Measurements from ENCODE around the gene KATNBL1. TPM values are rescaled to one million over a fixed set of nuclear protein-coding genes. Genes with fewer than 3 reads are reported as not detected.
A peak's percentile ranks its signal among the peaks of the same experiment; 100 is the strongest.

KATNBL1 gene
- total RNA-seq, 4 donors from 2014 or later = 25.7 to 42.8 (median 39.2) TPM

- DNase-seq (ENCODE audit: low spot score in 2 of 2) = no peak
- intact Hi-C loops (cut with DNase I; ENCODE audit: low total_unique reads) = no loop called here
- H3K4me3 ChIP-seq (ENCODE audit: low read depth, poor library complexity, severe bottlenecking) = no peak overlapping the region
- TF ChIP-seq POLR2A (IDR thresholded peaks at IDR 0.05) (no peak), CTCF (IDR thresholded peaks at IDR 0.05) (no peak)
- WGBS, 2 donors = 76 to 82% methylated on average over 6 of the region's 6 CpGs
These were observed 23.7 kb upstream of the KATNBL1 start for GRCh38 chr15:34233614-34234013.

GRCh38 chr15:34223904-34224596 lies 14.2 kb upstream of the KATNBL1 start:
- WGBS, 2 donors = 52 to 58% methylated on average over 24 of the region's 24 CpGs
- H3K4me3 ChIP-seq (ENCODE audit: low read depth, poor library complexity, severe bottlenecking) = peak overlapping the region; percentile 79
- DNase-seq (ENCODE audit: low spot score in 2 of 2) = no peak
- intact Hi-C loops (cut with DNase I; ENCODE audit: low total_unique reads) = loop anchor here (5.0 kb wide), 1 partner anchor 122 kb away; the partner anchor contains the start of genes EMC7 and PGBD4
- TF ChIP-seq CTCF (IDR thresholded peaks at IDR 0.05) (no peak), POLR2A (IDR thresholded peaks at IDR 0.05) (no peak)

- WGBS, 2 donors = 78 to 83% methylated on average over 7 of the region's 7 CpGs
- intact Hi-C loops (cut with DNase I; ENCODE audit: low total_unique reads) = no loop called here
- no peak for DNase-seq (ENCODE audit: low spot score in 2 of 2)
- no peak for TF ChIP-seq CTCF (IDR thresholded peaks at IDR 0.05)
- no peak overlapping the region for H3K4me3 ChIP-seq (ENCODE audit: low read depth, poor library complexity, severe bottlenecking)
These were observed 7.8 kb upstream of the KATNBL1 start for GRCh38 chr15:34217587-34218225.

DNA sequence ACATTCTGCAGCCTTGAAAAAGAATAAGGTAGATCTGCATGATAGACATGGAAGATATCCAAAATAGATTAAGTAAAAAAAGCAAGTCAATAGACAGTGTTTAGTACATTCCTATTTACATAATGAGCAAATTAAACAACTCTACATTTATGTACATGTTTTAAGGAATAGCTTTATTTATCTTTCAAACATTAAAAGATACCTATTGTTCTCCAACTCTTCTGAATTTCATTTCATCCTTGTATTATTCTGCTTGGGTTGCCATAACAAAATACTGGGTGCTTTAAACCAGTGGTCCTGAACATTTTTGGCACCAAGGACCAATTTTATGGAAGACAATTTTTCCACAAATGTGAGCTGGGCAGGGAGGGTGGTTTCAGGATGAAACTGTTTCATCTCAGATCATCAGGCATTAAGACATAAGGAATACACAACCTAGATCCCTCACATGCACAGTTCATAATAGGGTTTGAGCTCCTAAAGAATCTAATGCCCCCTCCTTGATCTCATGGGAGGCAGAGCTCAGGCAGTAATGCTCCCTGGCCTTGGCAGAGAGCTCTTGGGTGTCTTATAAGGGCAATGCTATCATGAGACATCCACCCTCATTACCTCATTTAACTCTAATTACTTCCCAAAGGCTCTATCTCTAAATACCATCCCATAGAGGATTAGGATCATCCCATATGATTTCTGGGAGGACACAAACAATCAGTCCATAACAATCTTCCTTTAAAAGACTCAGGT lies 6.8 kb upstream of the KATNBL1 start:
- TF ChIP-seq POLR2A (IDR thresholded peaks at IDR 0.05) = no peak
- no peak for TF ChIP-seq CTCF (IDR thresholded peaks at IDR 0.05)
- intact Hi-C loops (cut with DNase I; ENCODE audit: low total_unique reads) = no loop called here
- H3K4me3 ChIP-seq (ENCODE audit: low read depth, poor library complexity, severe bottlenecking) = no peak overlapping the region
- no peak for DNase-seq (ENCODE audit: low spot score in 2 of 2)

- TF ChIP-seq POLR2A (IDR thresholded peaks at IDR 0.05) (no peak), CTCF (IDR thresholded peaks at IDR 0.05) (no peak)
- intact Hi-C loops (cut with DNase I; ENCODE audit: low total_unique reads) = loop anchor here (5.0 kb wide), 1 partner anchor 152 kb away; no protein-coding TSS in a partner anchor
- no peak overlapping the region for H3K4me3 ChIP-seq (ENCODE audit: low read depth, poor library complexity, severe bottlenecking)
- WGBS, 2 donors = 60 to 68% methylated on average over 3 of the region's 3 CpGs
- no peak for DNase-seq (ENCODE audit: low spot score in 2 of 2)
These were observed 4.2 kb upstream of the KATNBL1 start for GRCh38 chr15:34214135-34214534.

Measured in lower leg skin (tissue), 4 donors.